ENCODE results near the gene USP37.

USP37 gene

DNA sequence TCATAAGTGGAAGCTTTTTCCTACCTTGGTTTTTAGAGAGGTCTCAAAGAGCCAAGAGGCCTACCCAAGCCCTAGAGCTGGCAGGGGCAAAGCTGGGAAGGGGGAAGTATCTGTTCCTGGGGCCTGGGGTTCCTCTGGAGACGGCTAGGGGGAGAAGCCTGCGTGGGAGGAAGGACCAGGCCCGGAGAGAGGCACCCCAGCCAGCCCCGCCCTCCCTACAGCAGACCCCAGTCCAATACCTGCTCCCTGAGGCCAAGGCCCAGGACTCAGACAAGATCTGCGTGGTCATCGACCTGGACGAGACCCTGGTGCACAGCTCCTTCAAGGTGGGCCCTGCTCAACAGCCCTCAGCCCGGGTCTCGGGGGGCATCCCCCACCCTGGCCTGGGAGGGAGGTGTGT is 166.3 kb downstream of the USP37 start:
- no peak for DNase-seq

DNA sequence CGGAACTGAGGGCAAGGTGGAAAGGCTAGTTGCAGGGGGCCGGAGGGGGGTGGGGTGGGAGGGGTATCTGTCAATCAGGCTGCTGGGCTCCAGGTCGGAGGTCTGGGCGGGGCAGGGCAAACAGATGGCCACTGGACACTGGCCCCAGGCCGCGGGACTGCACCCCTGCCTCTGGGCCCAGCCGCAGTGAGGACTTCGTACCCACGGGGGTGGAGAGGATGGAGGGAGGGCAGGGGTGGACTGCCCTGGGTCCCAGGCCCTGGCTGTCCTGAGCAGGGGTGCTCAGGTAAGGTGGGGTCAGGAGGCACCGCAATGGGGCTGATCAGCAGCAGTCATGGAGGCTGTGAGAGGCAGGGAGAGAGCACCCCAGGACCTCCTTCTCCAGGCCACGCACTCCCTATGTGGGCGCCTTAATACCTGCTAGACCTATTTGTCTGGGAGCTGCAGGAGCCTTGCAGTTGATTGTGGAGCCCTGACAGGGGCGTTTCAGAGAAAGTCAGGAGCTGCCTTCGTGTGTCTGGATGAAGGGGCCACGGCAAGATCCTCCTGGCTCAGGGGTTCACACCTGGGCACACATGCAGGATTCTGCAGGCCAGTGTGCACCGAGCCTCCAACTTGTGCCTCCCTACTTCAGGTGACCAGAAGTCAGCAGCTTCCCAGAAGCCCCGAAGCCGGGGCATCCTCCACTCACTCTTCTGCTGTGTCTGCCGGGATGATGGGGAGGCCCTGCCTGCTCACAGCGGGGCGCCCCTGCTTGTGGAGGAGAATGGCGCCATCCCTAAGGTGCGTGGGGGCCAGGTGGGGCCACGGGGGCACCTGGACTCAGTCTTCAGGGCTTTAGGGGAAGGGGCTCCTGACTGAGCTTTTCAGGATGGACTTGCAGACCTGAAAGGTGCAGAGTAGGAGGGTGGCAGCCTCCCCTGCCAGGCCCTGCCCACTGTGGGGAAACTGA is 166.9 kb downstream of the USP37 start:
- peak; percentile 13 for DNase-seq
